Calu3 (cell line): ENCODE data around the gene ARHGEF12. TPM values are rescaled to one million over a fixed set of nuclear protein-coding genes. Genes with fewer than 3 reads are reported as not detected.

ENCODE experiments used
- BruUV-seq: library from RNA; stranded (reverse); fragments of 400-500 nt; replicated peaks from 2 replicates; lab custom pipeline; 2021; lab: Mats Ljungman, UMichigan
- CTCF ChIA-PET: fragments of 300-600 bp; sonication (Branson Sonifier 250); formaldehyde crosslinking; loops from one replicate; lab custom pipeline; 2022; ENCODE audit warnings: antibody characterized with exemption; lab: Charles Lee
- DNase-seq: peaks from one replicate; pipeline ENCODE4 v3.0.0; 2022
- H3K27ac Mint-ChIP-seq: one replicate; pipeline ENCODE4 v1.8.0; 2022; ENCODE audit warnings: mixed read lengths; ENCODE audit not compliant: unreplicated experiment
- H3K27me3 Mint-ChIP-seq: one replicate; pipeline ENCODE4 v1.8.0; 2022; ENCODE audit warnings: mixed read lengths; ENCODE audit not compliant: unreplicated experiment
- H3K36me3 Mint-ChIP-seq: one replicate; pipeline ENCODE4 v1.8.0; 2022; ENCODE audit warnings: mild to moderate bottlenecking, moderate library complexity, mixed read lengths; ENCODE audit not compliant: insufficient read depth, unreplicated experiment
- H3K4me1 Mint-ChIP-seq: one replicate; pipeline ENCODE4 v1.8.0; 2022; ENCODE audit warnings: mild to moderate bottlenecking, low read depth, mixed read lengths; ENCODE audit not compliant: unreplicated experiment
- H3K4me3 Mint-ChIP-seq: one replicate; pipeline ENCODE4 v1.8.0; 2022; ENCODE audit warnings: mild to moderate bottlenecking, low read depth, moderate library complexity, mixed read lengths; ENCODE audit not compliant: unreplicated experiment
- H3K9me3 Mint-ChIP-seq: one replicate; pipeline ENCODE4 v1.8.0; 2022; ENCODE audit warnings: low read depth, mixed read lengths; ENCODE audit not compliant: unreplicated experiment
- CTCF ChIP-seq: fragments of 200-600 bp; IDR thresholded peaks from one replicate; pipeline ENCODE4 v1.8.0; 2022; ENCODE audit warnings: antibody characterized with exemption; ENCODE audit not compliant: unreplicated experiment
- intact Hi-C: fragments of 100-400 bp; cut with micrococcal nuclease; formaldehyde crosslinking; loops from one replicate; pipeline ENCODE4 v1.10.0; 2022; ENCODE audit not compliant: unreplicated experiment
- total RNA-seq: library from RNA; stranded (reverse); gene quantifications from 2 replicates; pipeline ENCODE4 v1.2.3, GENCODE V29; 2022

Gene ARHGEF12
- total RNA-seq, 1 experiment from 2014 or later = 50.0 TPM

GRCh38 chr11:120400564-120401364, 64.6 kb downstream of the ARHGEF12 start:
- H3K4me1 Mint-ChIP-seq = peaks cover 7% of the 10 kb centered on the region
- DNase-seq = peak; percentile 33
- CTCF ChIA-PET = interaction anchor here (0.6 to 1.5 kb wide), 6 partner anchors 10 to 101 kb away, joined by 3 to 10 read pairs (median 4); no protein-coding TSS in a partner anchor
- TF ChIP-seq CTCF = no peak
- H3K27me3 Mint-ChIP-seq = no peaks in the 10 kb centered on the region
- H3K36me3 Mint-ChIP-seq = no peaks in the 10 kb centered on the region
- intact Hi-C loops = loop anchor here (2.0 kb wide), 1 partner anchor 32 kb away; no protein-coding TSS in a partner anchor
- H3K9me3 Mint-ChIP-seq = no peaks in the 10 kb centered on the region
- no TSS peak for BruUV-seq
- peak overlapping the region; percentile 78 for H3K27ac Mint-ChIP-seq
- H3K4me3 Mint-ChIP-seq = peak overlapping the region; percentile 39

- intact Hi-C loops = loop anchor here (2.0 kb wide), 1 partner anchor 31 kb away; no protein-coding TSS in a partner anchor
- TF ChIP-seq CTCF = no peak
- Mint-ChIP-seq H3K4me3 (no peak overlapping the region), H3K36me3 (no peaks in the 10 kb centered on the region), H3K27me3 (no peaks in the 10 kb centered on the region), H3K4me1 (peaks cover 7% of the 10 kb centered on the region), H3K27ac (no peak overlapping the region), H3K9me3 (no peaks in the 10 kb centered on the region)
- no TSS peak for BruUV-seq
- no peak for DNase-seq
- CTCF ChIA-PET = interaction anchor here (1.1 to 1.5 kb wide), 2 partner anchors 11 to 101 kb away, joined by 3 to 10 read pairs; no protein-coding TSS in a partner anchor
These were observed 65.3 kb downstream of the ARHGEF12 start for GRCh38 chr11:120401506-120401905.

- TF ChIP-seq CTCF = no peak
- no peak for DNase-seq
- BruUV-seq = no TSS peak
- Mint-ChIP-seq H3K27me3 (no peaks in the 10 kb centered on the region), H3K4me3 (no peak overlapping the region), H3K27ac (no peak overlapping the region), H3K9me3 (no peaks in the 10 kb centered on the region), H3K36me3 (no peaks in the 10 kb centered on the region), H3K4me1 (peaks cover 7% of the 10 kb centered on the region)
- intact Hi-C loops = no loop called here
- CTCF ChIA-PET = no interaction called here
These were observed 67.8 kb downstream of the ARHGEF12 start for GRCh38 chr11:120403966-120404365.

- no peaks in the 10 kb centered on the region for H3K27me3 Mint-ChIP-seq
- intact Hi-C loops = no loop called here
- CTCF ChIA-PET = no interaction called here
- H3K27ac Mint-ChIP-seq = no peak overlapping the region
- peaks cover 7% of the 10 kb centered on the region for H3K4me1 Mint-ChIP-seq
- TF ChIP-seq CTCF = no peak
- no TSS peak for BruUV-seq
- H3K4me3 Mint-ChIP-seq = no peak overlapping the region
- no peaks in the 10 kb centered on the region for H3K9me3 Mint-ChIP-seq
- DNase-seq = no peak
- peaks cover 3% of the 10 kb centered on the region for H3K36me3 Mint-ChIP-seq
These were observed 68.3 kb downstream of the ARHGEF12 start for GRCh38 chr11:120404495-120404894.
